HG03565 (cell line): ENCODE data around the gene TM9SF3.
"Not testable (repeated sequence)": the region's sequence is repeated elsewhere in the genome, so short reads cannot be mapped to it uniquely, and the experiment has no call there.

Source experiments
- ATAC-seq: cut with Tn5 transposase; IDR thresholded peaks from one replicate; pipeline ENCODE4 v1.9.1; 2021; ENCODE audit warnings: mild to moderate bottlenecking, moderate library complexity; ENCODE audit not compliant: unreplicated experiment

TM9SF3 gene

GRCh38 chr10:96570983-96571964, 15.5 kb downstream of the TM9SF3 start:
- no peak for ATAC-seq

GRCh38 chr10:96570511-96570910, 16.3 kb downstream of the TM9SF3 start:
- ATAC-seq = no peak

DNA sequence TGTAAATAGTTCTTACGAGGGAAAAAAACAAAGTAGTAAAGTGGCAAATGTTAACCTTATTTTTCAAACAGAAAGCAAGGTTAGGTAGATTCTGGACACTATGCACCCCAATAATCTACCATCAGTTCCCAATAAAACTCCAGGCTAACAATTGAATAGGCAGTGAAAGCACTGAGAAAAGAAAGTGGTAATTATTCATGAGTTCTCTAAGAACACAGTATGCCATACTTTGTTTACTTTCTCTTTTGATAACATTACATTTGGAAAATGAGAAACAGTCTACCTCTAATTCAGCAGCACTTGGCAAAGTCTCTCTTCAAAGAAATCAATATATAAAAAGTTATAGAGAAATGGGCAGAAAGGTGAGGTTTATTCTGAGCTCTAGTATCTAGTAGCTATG, 18.4 kb downstream of the TM9SF3 start:
- no peak for ATAC-seq

DNA sequence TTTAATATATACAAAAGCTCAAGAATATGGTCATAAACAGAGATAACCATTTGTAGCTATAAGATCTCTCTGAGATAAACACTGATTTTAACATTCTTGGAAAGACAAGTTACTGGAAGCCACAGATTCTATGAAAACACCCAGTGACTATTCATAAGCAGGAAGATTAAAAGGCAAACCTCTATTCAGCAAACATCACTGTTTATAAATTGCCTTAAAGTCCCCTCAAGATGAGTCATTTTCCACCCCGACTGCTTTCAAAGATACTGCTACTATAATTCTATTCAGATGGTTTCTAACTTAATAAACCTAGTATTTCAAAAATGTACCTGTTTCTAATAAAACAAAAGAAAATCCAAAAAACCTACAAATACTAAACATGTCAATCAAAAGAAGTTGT, 21.0 kb downstream of the TM9SF3 start:
- ATAC-seq = no peak

DNA sequence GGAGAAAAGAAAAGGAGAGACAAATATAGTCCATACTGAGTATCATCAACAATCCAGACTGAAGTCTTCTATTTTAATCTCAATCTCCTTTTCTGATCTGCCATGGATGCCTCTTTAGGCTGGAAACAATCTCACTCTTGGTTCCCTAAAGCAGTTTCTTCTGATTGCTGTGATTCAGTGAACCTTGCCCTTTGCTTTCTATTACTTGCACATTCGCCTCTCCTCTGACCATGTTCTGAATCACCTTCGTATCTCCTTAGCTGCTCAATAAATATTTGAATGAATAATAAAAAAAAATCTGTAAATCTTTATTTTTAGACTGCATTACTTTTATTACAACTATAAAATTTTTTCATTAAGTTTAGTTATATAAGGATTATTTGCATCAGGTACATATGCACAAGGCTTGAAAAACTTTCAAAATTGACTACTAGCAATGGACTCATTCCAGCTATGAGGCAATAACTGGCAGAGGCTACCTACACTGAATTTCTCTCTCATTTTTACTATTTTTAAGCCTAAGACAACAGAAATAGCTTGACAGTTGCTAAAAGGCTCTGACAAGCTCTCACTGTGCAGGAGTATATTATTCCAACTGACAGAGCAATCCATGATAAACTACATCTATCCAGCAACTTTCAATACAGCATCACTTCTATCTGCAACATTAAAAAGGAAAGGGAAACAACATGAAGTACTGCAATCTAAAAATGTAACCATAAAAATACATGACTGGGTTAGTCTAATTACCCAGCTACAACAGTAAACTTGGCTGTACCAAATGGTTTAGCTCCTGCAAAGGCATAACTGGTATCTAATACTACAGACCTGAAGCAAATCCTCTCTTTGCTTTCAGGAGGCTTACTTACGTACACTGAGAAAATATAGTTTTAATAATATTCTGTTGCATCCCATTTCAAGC, 25.6 kb downstream of the TM9SF3 start:
- ATAC-seq = no peak

DNA sequence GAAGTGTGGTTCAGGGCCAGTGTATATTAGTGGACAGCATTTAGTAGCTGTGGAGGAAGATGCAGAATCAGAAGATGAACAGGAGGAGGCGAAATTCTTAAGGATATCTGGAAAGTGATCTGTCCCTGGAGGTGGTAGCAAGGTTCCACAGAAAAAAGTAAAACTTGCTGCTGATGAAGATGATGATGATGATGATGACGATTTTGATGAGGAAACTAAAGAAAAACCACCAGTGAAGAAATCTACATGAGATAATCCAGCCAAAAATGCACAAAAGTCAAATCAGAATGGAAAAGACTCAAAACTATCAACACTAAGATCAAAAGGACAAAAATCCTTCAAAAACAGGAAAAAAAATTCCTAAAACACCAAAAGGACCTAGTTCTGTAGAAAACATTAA, 26.3 kb downstream of the TM9SF3 start:
- no peak for ATAC-seq

GRCh38 chr10:96556003-96556402, 30.8 kb downstream of the TM9SF3 start:
- ATAC-seq = no peak

GRCh38 chr10:96555330-96555729, 31.5 kb downstream of the TM9SF3 start:
- no peak for ATAC-seq

DNA sequence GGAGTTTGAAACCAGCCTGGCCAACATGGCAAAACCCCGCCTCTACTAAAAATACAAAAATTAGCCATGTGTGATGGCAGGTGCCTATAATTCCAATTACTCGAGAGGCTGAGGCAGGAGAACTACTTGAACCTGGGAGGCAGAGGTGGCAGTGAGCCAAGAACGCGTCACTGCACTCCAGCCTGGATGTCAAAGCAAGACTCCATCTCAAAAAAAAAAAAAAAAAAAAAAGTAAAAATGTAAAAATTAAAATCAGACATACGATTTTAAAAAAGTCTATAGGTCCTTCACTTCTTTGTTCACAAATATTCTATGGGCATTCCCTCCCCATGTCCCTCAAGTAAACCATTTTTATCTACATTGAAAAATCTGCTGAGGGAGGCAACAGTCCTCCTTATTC, 38.2 kb downstream of the TM9SF3 start:
- ATAC-seq = no peak

DNA sequence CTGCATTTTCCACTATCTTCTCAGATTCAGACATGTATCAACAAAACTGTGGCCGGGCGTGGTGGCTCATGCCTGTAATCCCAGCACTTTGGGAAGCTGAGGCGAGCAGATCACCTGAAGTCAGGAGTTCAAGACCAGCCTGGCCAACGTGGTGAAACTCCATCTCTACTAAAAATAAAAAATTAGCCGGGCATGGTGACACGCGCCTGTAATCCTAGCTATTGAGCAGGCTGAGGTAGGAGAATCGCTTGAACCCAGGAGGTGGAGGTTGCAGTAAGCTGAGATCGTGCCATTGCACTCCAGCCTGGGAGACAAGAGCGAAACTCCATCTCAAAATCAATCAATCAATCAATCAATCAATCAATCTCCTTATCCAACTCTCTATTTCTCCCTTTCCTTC, 41.3 kb downstream of the TM9SF3 start:
- not testable (repeated sequence) for ATAC-seq

DNA sequence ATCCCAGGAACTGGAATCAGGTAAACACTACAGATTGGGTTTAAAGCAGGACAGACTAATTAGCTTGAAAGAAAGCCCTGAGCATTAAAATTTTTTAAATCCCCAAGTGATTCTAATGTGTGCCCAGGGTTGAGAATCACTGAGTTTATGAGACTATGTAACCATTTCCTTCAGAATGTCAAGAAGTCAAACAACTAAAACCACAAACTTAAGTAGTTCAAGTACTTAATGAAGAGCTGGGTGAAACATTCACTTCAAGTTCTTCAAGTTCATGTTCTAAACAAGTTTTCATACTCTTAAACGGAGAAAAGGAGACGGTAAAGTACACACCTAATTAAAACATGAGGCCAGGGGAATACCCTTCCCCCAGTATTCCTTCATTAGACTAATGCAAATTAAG, 44.9 kb downstream of the TM9SF3 start:
- ATAC-seq = no peak

- no peak for ATAC-seq
Measured at GRCh38 chr10:96540240-96540639, 46.6 kb downstream of the TM9SF3 start.

- no peak for ATAC-seq
Measured at GRCh38 chr10:96538683-96539082, 48.1 kb downstream of the TM9SF3 start.

DNA sequence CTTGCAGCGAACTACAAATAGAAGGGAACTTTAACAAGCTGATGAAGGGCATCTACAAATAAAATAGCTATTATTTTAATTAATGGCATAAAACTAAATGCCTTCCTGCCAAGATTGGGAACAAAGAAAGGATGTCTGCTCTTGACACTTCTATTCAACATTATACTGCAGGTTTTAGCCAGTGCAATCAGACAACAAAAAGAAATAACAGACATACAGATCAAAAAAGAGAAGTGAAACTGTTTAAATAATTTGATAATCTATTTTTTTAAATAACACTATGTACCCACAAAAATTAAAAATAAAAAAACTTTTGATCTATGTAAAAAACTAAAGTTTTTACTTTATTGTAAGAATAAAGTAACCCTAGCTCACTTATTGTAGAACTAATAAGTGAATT, 50.7 kb downstream of the TM9SF3 start:
- no peak for ATAC-seq

GRCh38 chr10:96532523-96532922, 54.3 kb downstream of the TM9SF3 start:
- no peak for ATAC-seq

DNA sequence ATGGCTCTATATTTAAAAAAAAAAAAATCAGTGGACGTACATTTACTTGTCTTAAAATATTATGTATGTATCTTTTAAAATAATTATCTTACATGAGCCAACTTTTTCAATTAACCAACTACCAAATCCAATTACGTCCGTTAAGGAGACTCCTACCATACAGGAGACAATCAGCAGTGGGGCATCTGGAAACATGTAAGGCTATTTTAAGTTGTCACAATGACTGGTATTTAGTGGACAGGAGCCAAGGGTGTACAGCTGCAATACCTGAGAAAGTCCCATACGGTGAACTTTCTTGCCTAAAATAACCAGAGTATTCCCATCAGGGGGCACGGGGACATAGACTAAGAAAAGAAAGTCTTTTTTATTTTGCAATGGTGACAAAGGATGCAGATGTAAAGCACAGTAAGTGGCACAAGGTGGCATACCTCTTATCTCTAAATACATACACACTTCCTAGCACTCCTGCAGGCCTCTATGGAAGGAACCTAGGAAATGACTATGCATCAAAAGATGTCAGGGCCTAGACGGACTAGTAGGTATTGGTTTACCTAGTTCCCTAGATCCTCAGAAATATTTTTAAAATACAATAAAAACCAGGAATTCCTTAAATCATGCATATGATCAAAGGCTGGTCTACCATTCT, 57.1 kb downstream of the TM9SF3 start:
- no peak for ATAC-seq

DNA sequence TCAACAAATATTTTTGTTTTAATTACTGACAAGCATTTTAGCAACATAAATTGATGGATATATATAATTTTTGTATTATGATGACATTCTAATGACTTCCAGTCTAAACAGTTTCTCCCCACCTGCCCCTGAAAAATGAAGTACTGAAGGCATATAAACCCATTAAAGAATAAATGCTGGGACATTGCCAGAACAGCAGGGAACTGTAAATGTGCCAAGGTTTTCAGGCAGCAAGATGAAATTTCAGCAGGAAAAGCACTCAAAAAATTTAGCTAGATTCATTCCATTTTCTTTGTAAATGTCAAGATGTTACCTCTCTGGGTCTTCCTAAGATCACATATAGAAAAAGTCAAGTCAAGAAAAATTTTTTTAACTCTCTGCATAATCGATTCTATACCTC, 62.1 kb downstream of the TM9SF3 start:
- no peak for ATAC-seq

- no peak for ATAC-seq
Measured at GRCh38 chr10:96517284-96517683, 69.5 kb downstream of the TM9SF3 start.

GRCh38 chr10:96516337-96516736, 70.5 kb downstream of the TM9SF3 start:
- no peak for ATAC-seq

DNA sequence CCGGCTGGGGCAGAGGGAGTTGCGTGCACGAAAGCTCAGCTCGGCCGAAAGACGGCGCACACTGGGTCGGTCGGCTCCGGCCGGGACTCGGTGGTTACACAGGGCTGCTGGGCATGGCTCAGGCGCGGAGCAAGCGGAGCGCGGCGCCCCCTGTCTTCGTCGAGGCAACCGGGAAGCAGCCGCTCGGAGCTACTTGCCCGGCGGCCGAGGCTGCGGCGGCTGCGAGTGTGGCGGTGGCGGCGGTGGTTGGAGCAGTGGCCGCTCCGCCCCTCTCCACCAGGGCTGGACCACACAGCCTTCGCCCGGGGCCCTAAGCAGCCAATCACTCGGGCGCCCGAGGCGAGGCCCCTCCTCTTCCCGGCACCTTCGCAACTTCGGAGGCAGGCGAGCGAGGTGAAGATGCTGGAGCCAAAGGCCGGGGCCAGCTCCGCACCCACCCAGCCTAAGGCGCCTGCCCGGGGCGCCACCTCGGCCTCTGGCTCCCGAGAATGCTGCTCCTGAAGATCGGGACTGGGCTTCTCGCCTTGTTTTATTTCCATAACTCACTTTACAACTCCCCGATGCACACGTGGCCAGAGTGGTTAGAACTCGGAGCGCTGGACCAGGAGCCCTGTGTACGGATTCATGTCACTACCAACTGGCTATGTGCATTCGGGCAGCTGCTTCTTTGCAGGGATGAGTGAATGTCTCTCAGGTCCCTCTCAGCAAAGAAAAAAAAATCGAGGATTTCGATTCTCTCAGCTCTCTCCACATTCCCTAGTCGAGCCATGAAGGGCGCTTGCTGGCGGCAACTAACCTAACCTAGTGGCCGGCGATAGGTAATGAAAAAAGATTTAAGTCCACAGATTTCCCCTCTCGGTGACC, 72.9 kb downstream of the TM9SF3 start, which contains the start of gene TLL2:
Gene TLL2 (minus strand): TSS at position 229 of the 864 bp plus-strand sequence. CDS start 241 bp downstream, outside the sequence.
- peak; percentile 64 for ATAC-seq
